ENCODE data around the gene LYST. TPM values are rescaled to one million over a fixed set of nuclear protein-coding genes. Genes with fewer than 3 reads are reported as not detected.
"Not testable (repeated sequence)": the region's sequence is repeated elsewhere in the genome, so short reads cannot be mapped to it uniquely, and the experiment has no call there.

LYST gene
- total RNA-seq, 1 experiment from 2014 or later = 4.8 TPM

DNA sequence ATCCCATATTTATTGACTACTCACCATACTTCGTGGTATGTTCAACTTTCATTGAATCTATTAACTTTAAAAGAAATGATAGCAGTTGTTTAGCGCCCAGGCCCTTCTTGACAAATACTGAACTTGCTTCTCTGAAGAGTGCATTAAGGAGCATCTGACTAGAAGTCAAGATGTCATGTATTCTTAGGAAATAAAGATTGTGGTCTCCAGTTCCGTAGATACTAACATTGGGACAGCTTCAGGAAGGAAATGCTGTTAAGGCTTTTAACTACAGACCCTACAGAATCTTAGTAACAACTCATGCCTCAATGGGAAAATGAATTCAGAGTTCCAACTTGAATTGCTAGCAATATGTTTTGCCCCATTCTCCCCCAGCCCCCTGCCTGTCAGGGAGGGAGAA, 14.8 kb downstream of the LYST start:
- intact Hi-C loops (cut with micrococcal nuclease) = no loop called here
- ATAC-seq = no peak
- no peaks in the 10 kb centered on the region for H3K36me3 ChIP-seq (ENCODE audit: low read depth, low read length)

DNA sequence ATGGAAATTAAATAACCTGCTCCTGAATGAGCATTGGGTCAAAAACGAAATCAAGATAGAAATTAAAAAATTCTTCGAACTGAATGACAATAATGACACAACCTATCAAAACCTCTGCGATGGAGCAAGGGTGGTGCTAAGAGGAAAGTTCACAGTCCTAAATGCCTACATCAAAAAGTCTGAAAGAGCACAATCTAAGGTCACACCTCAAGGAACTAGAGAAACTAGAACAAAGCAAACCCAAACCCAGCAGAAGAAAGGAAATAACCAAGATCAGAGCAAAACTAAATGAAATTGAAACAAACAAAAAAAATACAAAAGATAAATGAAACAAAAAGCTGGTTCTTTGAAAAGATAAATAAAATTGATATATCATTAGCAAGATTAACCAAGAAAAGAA, 18.5 kb downstream of the LYST start:
- POLR2A ChIA-PET (ENCODE audit: unreplicated experiment); H3K27me3 ChIP-seq (ENCODE audit: low read length); intact Hi-C loops (cut with micrococcal nuclease): not testable (repeated sequence)

More for the DNA sequence above, 14.8 kb downstream of the LYST start:
- Histone ChIP-seq H3K27me3 (ENCODE audit: low read length) (no peaks in the 10 kb centered on the region), H3F3A (ENCODE audit: low read length, unreplicated experiment) (no peaks in the 10 kb centered on the region), H3K9me3 (ENCODE audit: low read length) (no peaks in the 10 kb centered on the region), H3K27ac (ENCODE audit: low read length) (no peak overlapping the region), H3K4me3 (ENCODE audit: low read length) (no peak overlapping the region), H2AFZ (ENCODE audit: low read length) (no peak overlapping the region), H3K4me1 (ENCODE audit: insufficient read depth, low read length) (no peaks in the 10 kb centered on the region), H3K79me2 (ENCODE audit: low read length) (no peaks in the 10 kb centered on the region), H3K4me2 (ENCODE audit: low read length) (no peak overlapping the region), H4K20me1 (ENCODE audit: low read length) (no peaks in the 10 kb centered on the region), H3K9ac (ENCODE audit: low read length) (no peak overlapping the region), H3K9me2 (replicated peaks; ENCODE audit: low read length) (no peaks in the 10 kb centered on the region)
- DNase-seq = no peak
- no TSS peak for BruUV-seq (replicated peaks)
- ChIA-PET CTCF (no interaction called here), POLR2A (ENCODE audit: unreplicated experiment) (no interaction called here)
- TF ChIP-seq, protein P1, sequence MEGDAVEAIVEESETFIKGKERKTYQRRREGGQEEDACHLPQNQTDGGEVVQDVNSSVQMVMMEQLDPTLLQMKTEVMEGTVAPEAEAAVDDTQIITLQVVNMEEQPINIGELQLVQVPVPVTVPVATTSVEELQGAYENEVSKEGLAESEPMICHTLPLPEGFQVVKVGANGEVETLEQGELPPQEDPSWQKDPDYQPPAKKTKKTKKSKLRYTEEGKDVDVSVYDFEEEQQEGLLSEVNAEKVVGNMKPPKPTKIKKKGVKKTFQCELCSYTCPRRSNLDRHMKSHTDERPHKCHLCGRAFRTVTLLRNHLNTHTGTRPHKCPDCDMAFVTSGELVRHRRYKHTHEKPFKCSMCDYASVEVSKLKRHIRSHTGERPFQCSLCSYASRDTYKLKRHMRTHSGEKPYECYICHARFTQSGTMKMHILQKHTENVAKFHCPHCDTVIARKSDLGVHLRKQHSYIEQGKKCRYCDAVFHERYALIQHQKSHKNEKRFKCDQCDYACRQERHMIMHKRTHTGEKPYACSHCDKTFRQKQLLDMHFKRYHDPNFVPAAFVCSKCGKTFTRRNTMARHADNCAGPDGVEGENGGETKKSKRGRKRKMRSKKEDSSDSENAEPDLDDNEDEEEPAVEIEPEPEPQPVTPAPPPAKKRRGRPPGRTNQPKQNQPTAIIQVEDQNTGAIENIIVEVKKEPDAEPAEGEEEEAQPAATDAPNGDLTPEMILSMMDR (conservative IDR thresholded peaks at IDR 0.05; ENCODE audit: low read depth, low read length) = no peak
- TF ChIP-seq EZH2 (IDR thresholded peaks at IDR 0.05; ENCODE audit: low read length, unreplicated experiment) (no peak), EZH2phosphoT487 (IDR thresholded peaks at IDR 0.05; ENCODE audit: borderline replicate concordance, low read length) (no peak)

DNA sequence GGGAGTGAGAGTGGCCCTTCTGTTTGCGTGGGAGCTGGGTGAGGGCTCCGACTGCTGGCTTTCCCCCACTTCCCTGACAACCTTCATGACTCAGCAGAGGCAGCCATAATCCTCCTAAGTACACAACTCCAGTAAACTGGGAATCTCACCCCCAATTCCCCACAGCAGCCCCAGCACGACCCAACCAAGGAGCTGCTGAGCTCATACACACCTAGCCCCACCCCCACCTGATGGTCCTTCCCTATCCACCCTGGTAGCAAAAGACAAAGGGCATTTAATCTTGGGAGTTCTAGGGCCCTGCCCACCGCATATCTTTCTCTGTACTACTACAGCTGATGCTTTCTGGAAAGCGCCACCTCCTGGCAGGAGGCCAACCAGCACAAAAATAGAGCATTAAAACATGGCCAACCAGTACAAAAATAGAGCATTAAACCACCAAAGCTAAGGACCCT, 21.0 kb downstream of the LYST start:
- H3K79me2 ChIP-seq (ENCODE audit: low read length); POLR2A ChIA-PET (ENCODE audit: unreplicated experiment); CTCF ChIA-PET; H3K9me3 ChIP-seq (ENCODE audit: low read length); ATAC-seq; H3K4me1 ChIP-seq (ENCODE audit: insufficient read depth, low read length); H3K4me3 ChIP-seq (ENCODE audit: low read length); H4K20me1 ChIP-seq (ENCODE audit: low read length); DNase-seq; H2AFZ ChIP-seq (ENCODE audit: low read length); intact Hi-C loops (cut with micrococcal nuclease); H3K27me3 ChIP-seq (ENCODE audit: low read length); BruUV-seq (replicated peaks); H3K36me3 ChIP-seq (ENCODE audit: low read depth, low read length); H3K9ac ChIP-seq (ENCODE audit: low read length); H3K9me2 ChIP-seq (replicated peaks; ENCODE audit: low read length); H3K27ac ChIP-seq (ENCODE audit: low read length); H3F3A ChIP-seq (ENCODE audit: low read length, unreplicated experiment); H3K4me2 ChIP-seq (ENCODE audit: low read length): not testable (repeated sequence)
- TF ChIP-seq, protein P1 (conservative IDR thresholded peaks at IDR 0.05; ENCODE audit: low read depth, low read length) = 0 out of 2 replicates have a peak, but pooled peaks have one; percentile 15

More for the DNA sequence above, 18.5 kb downstream of the LYST start:
- CTCF ChIA-PET; DNase-seq; H2AFZ ChIP-seq (ENCODE audit: low read length); ATAC-seq; H3F3A ChIP-seq (ENCODE audit: low read length, unreplicated experiment); H3K36me3 ChIP-seq (ENCODE audit: low read depth, low read length); H3K79me2 ChIP-seq (ENCODE audit: low read length); H3K4me2 ChIP-seq (ENCODE audit: low read length); H3K9me2 ChIP-seq (replicated peaks; ENCODE audit: low read length); H4K20me1 ChIP-seq (ENCODE audit: low read length); H3K27ac ChIP-seq (ENCODE audit: low read length); H3K4me3 ChIP-seq (ENCODE audit: low read length); BruUV-seq (replicated peaks); H3K4me1 ChIP-seq (ENCODE audit: insufficient read depth, low read length); H3K9me3 ChIP-seq (ENCODE audit: low read length); H3K9ac ChIP-seq (ENCODE audit: low read length): not testable (repeated sequence)
